ENCODE measurements around the gene IMP4.

GRCh38 chr2:130389783-130390182, 47.1 kb downstream of the IMP4 start:
- TF ChIP-seq CTCF (IDR thresholded peaks at IDR 0.05) = no peak
- no peak for TF ChIP-seq POLR2A (IDR thresholded peaks at IDR 0.05)
- no peak for TF ChIP-seq EP300 (IDR thresholded peaks at IDR 0.05)
